HG03097 (cell line): ENCODE measurements around the gene HOXB5.

Experiments
- ATAC-seq: cut with Tn5 transposase; IDR thresholded peaks from one replicate; pipeline ENCODE4 v1.9.1; 2021; ENCODE audit not compliant: unreplicated experiment, low FRiP score

HOXB5 gene

GRCh38 chr17:48593126-48593829 lies at the start of gene HOXB5:
Gene HOXB5 (minus strand): TSS chr17:48593779. CDS start chr17:48593682, 97 bp downstream.
- ATAC-seq, result no peak

GRCh38 chr17:48642843-48643696 lies 49.5 kb upstream of the HOXB5 start:
- ATAC-seq, result no peak

- no peak for ATAC-seq
These were observed 48.7 kb upstream of the HOXB5 start for GRCh38 chr17:48642059-48642842.

GRCh38 chr17:48641541-48642058 lies 48.0 kb upstream of the HOXB5 start:
- ATAC-seq, result no peak

- ATAC-seq, result no peak
These were observed 47.2 kb upstream of the HOXB5 start for GRCh38 chr17:48640858-48641180.

GRCh38 chr17:48639982-48640857 lies 46.6 kb upstream of the HOXB5 start:
- no peak for ATAC-seq

GRCh38 chr17:48639136-48639535 lies 45.6 kb upstream of the HOXB5 start:
- no peak for ATAC-seq

GRCh38 chr17:48637323-48638260 lies 44.0 kb upstream of the HOXB5 start:
- ATAC-seq, result no peak

- ATAC-seq, result peak; percentile 60
These were observed 42.8 kb upstream of the HOXB5 start for GRCh38 chr17:48636177-48637018.

GRCh38 chr17:48634493-48635208 lies 41.1 kb upstream of the HOXB5 start:
- ATAC-seq, result no peak

- no peak for ATAC-seq
These were observed 39.7 kb upstream of the HOXB5 start for GRCh38 chr17:48633266-48633677.

GRCh38 chr17:48632579-48633265 lies 39.1 kb upstream of the HOXB5 start:
- ATAC-seq, result no peak

GRCh38 chr17:48631693-48632578 lies 38.4 kb upstream of the HOXB5 start:
- no peak for ATAC-seq

- no peak for ATAC-seq
These were observed 37.5 kb upstream of the HOXB5 start for GRCh38 chr17:48630925-48631692.
